Neural progenitor cell (in vitro differentiated cells): ENCODE results near the gene GAMT.

Experiments used
- EZH2phosphoT487 ChIP-seq: fragments of 200-600 bp; sonication (generic); IDR thresholded peaks from 2 replicates; pipeline ENCODE4 v1.6.1; 2017; ENCODE audit warnings: antibody characterized with exemption
- TF ChIP-seq, protein P1 (sequence below): fragments of 200-600 bp; sonication (generic); IDR thresholded peaks from 2 replicates; pipeline ENCODE4 v1.5.1; 2017; ENCODE audit warnings: antibody characterized with exemption, mild to moderate bottlenecking

DNA sequence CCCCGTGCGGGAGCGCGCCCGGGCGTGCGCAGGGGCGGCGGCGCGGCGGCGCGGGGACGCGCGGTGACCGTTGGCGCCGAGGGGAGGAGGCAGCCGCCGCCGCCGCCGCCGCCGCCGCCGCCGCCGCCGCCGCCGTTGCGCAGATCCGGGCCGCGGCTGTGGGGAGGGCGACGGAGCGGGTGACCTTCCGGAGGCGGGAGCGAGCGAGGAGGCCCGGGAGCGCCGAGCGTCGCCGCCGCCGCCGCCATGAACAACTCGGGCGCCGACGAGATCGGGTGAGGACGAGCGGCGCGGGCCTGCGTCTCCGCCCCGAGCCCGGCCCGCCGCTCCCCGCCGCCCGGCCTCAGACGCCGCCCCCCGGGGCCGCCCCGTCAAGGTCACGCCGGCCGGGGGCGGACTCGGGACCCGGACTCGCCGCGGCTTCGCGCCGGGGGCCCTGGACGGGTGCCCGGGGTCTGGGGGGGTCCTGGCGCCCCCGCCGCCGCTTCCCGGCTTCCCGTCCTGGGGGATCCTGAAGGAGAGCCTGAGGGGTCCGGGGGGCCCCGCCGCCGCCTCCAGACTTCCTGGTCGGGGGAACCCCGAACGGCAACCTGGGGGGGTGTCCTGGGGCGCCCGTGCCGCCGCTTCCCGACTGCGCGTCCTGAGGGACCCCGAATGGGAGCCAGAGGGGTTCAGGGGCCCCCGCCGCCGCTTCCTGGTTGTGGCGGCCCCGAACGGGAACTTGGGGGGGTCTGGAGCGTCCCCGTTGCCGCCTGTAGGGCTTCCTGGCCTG lies 6.4 kb upstream of the GAMT start, which contains the start of gene DAZAP1:
- TF ChIP-seq EZH2phosphoT487: no peak
- TF ChIP-seq, protein P1, sequence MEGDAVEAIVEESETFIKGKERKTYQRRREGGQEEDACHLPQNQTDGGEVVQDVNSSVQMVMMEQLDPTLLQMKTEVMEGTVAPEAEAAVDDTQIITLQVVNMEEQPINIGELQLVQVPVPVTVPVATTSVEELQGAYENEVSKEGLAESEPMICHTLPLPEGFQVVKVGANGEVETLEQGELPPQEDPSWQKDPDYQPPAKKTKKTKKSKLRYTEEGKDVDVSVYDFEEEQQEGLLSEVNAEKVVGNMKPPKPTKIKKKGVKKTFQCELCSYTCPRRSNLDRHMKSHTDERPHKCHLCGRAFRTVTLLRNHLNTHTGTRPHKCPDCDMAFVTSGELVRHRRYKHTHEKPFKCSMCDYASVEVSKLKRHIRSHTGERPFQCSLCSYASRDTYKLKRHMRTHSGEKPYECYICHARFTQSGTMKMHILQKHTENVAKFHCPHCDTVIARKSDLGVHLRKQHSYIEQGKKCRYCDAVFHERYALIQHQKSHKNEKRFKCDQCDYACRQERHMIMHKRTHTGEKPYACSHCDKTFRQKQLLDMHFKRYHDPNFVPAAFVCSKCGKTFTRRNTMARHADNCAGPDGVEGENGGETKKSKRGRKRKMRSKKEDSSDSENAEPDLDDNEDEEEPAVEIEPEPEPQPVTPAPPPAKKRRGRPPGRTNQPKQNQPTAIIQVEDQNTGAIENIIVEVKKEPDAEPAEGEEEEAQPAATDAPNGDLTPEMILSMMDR: no peak
